ENCODE measurements around the gene WDR73. TPM values are rescaled to one million over a fixed set of nuclear protein-coding genes. Genes with fewer than 3 reads are reported as not detected.
"Not testable (repeated sequence)": the region's sequence is repeated elsewhere in the genome, so short reads cannot be mapped to it uniquely, and the experiment has no call there.

WDR73 gene
- total RNA-seq = 21.2 TPM

GRCh38 chr15:84653910-84654688, at the start of gene WDR73:
WDR73 (minus strand) TSS chr15:84654283; CDS start chr15:84654274, 9 bp downstream.
- peak; percentile 95 for DNase-seq

DNA sequence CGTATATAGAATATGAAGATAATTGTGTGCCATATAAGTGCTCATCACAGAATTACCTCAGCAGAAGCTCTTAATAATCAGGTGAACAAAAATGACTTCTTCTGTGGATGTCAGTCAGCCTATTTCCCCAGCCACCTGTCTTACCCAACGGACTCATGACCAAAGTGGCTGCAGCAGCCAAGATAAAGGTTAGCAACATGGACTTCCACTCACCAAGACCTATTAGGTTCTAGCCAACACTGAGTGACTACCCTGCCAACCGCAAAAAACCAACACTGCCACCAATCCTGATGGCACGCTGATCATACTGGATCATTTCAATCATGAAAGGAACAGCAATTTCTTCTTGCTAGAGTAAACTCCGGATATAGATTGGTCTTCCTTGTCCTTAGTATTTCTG, 49.7 kb upstream of the WDR73 start:
- DNase-seq = no peak

- DNase-seq = no peak
These were observed 48.9 kb upstream of the WDR73 start for GRCh38 chr15:84702961-84703482.

DNA sequence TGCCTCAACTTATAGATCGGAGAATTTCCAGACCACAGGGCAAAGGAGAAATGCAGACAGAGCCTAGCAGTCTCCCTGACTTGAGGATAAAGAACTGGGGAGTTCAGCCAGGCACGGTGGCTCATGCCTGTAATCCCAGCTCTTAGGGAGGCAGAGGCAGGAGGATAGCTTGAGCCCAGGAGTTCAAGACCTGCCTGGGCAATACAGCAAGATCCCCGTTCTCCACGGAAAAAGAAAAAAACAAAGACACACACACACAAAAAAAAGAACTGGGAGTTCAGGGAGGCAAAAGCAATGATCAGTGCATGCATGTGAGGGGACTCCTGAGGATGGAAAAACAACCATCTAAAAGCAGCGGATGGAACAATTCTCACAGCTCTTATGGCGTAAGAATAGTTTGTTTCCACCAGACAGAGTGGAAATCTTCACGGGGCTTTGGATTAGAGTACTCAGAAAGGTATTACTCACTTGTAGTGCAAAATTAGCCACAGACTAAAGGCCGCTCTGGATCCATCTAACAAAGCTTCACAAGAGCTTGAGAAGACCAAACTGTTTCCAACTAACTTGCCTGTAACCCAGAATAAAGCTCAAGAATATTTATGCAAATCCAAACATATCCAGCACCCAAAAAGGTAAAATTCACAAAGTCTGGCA, 45.6 kb upstream of the WDR73 start:
- DNase-seq = no peak

- DNase-seq = no peak
These were observed 43.3 kb upstream of the WDR73 start for GRCh38 chr15:84697236-84697990.

DNA sequence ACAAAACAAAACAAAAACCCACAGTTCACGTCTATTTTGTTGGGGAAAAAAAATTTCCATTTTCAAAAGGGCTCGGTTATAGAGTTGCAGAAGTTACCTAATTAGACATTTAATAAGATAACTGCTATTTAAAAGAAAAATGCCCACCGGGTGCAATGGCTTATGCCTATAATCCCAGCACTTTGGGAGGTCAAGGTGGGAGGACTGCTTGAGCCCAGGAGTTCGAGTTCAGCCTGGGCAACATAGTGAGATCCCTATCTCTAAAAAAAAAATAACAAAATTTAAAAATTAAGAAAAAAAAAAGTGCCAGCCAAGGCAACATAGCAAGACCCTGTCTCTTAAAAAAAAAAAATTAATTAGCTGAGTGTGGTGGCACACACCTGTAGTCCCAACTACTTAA, 42.7 kb upstream of the WDR73 start:
- DNase-seq = no peak

DNA sequence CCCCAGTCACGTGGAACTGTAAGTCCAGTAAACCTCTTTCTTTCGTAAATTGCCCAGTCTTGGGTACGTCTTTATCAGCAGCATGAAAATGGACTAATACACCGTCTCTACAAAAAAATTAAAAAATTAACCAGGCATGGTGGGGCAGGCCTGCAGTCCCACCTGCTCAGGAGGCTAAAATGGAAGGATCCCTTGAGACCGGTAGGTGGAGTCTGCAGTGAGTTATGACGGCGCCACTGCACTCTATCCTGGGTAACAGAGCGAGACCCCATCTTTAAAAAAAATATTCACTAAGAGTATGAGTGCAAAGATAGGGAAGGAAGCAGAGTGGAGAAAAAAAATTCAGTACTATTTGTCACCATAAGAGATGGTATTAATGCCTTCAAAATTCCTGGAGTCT, 36.3 kb upstream of the WDR73 start:
- no peak for DNase-seq

- no peak for DNase-seq
These were observed 35.8 kb upstream of the WDR73 start for GRCh38 chr15:84689858-84690257.

- DNase-seq = not testable (repeated sequence)
These were observed 32.4 kb upstream of the WDR73 start for GRCh38 chr15:84686446-84686845.

DNA sequence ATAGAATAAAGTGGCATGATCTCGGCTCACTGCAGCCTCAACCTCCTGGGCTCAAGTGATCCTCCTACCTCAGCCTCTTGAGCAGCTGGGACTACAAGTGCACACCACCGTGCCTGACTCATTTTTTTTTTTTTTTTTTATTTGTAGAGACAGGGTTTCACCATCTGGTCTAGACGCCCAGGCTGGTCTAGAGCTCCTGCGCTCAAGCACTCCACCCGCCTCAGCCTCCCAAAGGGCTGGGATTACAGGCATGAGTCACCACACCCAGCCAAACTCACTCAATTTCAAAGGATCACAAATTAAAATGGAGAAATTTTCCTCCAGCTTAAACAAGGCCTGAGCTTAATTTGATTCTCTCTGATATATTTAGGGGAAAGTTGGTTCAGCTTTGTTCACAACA, 31.2 kb upstream of the WDR73 start:
- DNase-seq = no peak

GRCh38 chr15:84684092-84684491, 30.0 kb upstream of the WDR73 start:
- no peak for DNase-seq

GRCh38 chr15:84681831-84682230, 27.7 kb upstream of the WDR73 start:
- no peak for DNase-seq

DNA sequence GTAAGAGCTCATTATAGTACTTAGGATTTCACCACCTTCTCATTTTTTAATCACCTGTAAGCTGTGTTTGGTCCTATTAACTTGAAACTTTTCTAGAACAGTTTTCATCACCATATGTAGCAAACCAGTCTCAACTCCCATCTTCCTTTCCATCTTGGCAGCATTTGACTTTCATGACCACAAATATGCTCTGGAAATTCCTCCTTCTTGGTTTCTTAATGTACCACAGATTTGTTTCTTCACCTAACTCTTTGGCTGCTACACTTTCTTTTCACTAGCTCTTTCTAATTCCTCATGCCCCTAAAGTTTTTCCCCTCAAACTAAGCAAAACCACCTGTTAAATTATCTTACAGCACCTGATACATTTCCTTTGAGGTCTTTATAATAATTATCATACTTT, 17.1 kb upstream of the WDR73 start:
- DNase-seq = peak; percentile 15

- no peak for DNase-seq
These were observed 15.6 kb upstream of the WDR73 start for GRCh38 chr15:84669726-84670125.

GRCh38 chr15:84668221-84668982, 14.3 kb upstream of the WDR73 start:
- no peak for DNase-seq

DNA sequence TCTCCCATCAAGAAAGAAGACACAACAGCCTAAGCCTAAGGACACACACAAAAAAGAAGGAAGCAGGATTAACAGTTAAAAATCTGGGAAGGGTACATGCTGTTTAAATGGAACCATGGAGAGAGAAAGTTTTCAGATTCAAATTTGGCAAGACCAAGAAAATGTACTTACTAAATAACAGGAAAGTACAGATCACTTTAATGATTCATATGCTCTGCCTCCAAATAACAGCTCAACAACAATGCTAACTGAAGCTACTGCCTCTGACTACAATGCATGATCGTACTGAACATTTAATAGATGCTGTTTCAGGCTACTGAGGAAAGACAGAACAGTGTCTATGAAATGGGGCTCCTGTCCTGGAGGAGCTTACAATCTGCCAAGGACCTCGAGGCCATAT, 12.3 kb upstream of the WDR73 start:
- DNase-seq = no peak

- no peak for DNase-seq
These were observed 6.9 kb upstream of the WDR73 start for GRCh38 chr15:84661001-84661400.

DNA sequence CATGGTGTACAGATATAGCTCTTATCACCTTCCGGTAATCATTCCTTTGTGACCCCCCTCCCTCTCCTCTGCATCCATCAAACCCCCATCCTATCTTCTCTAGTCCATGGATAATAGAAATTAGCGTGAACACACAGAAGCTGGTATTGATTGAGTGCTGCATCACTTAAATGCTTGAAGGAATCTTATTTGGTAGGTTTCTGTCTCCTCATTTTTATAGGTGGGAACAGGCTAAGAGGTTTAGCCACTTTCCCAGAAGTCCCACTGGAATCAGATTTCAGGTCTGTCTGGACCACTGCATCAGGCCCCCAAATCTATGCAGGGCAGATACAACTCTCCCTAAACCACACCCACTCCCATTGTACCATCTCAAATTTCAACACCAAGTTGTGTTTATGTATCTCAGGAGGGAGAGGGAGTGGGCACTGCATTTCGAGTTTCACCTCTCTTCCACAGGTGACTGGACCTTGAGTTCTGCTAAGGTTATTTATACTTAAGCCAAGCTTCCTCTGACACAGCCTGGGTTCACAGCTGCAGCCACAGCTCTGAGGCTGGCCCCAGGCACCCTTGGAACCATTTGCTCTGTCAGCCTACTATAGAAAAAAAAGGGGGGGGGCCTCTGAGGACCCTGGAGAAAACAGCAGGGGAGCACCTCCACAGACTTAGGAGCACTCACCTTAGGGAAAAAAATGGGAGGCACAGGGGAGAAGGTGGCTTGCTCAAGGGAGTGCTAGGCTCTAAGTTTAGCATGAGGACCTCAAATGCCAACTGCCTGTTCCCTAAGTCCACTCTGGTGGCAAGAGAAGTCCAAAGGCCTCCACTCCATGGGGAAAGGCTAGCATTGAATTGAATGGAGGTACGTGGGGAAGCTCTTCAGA, 6.1 kb upstream of the WDR73 start:
- DNase-seq = no peak

- no peak for DNase-seq
These were observed 4.8 kb upstream of the WDR73 start for GRCh38 chr15:84658788-84659411.

DNA sequence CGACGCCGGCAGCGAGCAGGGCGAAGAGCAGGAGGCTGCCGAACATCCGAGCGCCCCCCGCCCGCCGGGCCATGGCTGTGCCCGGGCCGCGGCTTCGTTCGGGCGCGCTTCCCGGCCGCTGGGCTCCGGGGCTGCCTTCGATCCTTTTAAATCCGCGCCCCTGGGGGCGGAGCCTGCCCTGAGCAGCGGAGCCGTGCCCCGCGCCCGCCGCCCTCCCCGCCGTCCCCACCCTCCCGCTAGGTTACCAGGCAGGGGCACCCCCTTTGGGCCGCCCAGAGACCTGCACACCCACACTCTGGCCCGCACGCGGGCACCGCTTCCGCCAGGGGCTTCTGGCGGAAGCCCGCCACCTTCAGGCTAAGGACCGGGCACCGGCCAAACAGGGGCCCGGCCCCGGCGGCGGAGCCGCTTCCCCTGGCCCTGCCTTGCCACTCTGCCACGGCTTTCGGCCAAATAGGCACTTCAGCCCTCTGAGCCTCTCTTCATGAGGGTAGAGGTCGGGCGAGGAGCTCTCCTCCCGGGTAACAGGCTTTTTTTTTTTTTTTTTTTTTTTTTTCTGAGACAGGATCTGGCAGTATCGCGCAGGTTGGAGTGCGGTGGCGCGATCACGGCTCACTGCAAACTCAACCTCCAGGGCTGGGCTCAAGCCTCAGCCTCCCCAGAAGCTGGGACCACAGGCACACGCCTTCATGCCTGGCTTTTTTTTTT, 4.2 kb upstream of the WDR73 start, which contains the start of gene NMB:
Gene NMB, minus strand, starts transcription at position 120 of the 708 bp plus-strand sequence. Its CDS starts 47 bp downstream, at position 73.
- DNase-seq = no peak
